PC-3 (cell line): ENCODE data around the gene OR2T29.

Experiments used
- EZH2 ChIP-seq: fragments of 300-600 bp; sonication (generic); IDR thresholded peaks from one replicate; pipeline ENCODE4 v1.6.1; 2017; ENCODE audit warnings: antibody characterized with exemption, mild to moderate bottlenecking, low read length; ENCODE audit not compliant: unreplicated experiment
- EZH2phosphoT487 ChIP-seq: fragments of 300-600 bp; sonication (generic); IDR thresholded peaks from 2 replicates; pipeline ENCODE4 v1.6.1; 2018; ENCODE audit warnings: mild to moderate bottlenecking, antibody characterized with exemption, low read length, borderline replicate concordance
- TF ChIP-seq, protein P1 (sequence below): fragments of 300-600 bp; sonication (generic); conservative IDR thresholded peaks from 2 replicates; pipeline ENCODE4 v1.5.1; 2017; ENCODE audit warnings: antibody characterized with exemption, low read depth, mild to moderate bottlenecking, low read length

DNA sequence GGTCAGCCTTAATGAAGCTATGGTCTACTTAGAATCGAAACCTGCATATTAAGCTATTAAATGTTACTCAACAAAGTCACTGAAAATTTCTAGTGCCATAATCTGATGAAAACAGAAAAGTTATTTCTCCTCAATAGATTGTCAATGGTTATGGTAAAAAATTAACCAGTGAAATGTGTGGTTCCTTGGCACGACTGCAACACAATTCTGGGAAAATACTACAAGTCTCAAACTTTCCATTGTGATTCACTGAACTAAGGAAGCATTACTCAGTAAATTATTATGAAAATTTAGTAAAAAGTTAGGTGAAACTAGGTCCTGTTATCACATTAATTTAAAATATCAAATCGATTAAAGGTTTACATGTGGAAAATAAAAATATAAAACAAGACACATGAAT is 47.7 kb upstream of the OR2T29 start:
- TF ChIP-seq, protein P1, sequence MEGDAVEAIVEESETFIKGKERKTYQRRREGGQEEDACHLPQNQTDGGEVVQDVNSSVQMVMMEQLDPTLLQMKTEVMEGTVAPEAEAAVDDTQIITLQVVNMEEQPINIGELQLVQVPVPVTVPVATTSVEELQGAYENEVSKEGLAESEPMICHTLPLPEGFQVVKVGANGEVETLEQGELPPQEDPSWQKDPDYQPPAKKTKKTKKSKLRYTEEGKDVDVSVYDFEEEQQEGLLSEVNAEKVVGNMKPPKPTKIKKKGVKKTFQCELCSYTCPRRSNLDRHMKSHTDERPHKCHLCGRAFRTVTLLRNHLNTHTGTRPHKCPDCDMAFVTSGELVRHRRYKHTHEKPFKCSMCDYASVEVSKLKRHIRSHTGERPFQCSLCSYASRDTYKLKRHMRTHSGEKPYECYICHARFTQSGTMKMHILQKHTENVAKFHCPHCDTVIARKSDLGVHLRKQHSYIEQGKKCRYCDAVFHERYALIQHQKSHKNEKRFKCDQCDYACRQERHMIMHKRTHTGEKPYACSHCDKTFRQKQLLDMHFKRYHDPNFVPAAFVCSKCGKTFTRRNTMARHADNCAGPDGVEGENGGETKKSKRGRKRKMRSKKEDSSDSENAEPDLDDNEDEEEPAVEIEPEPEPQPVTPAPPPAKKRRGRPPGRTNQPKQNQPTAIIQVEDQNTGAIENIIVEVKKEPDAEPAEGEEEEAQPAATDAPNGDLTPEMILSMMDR = no peak
- no peak for TF ChIP-seq EZH2phosphoT487
- no peak for TF ChIP-seq EZH2
